Caco-2 (cell line): ENCODE data around the gene MLEC. TPM values are rescaled to one million over a fixed set of nuclear protein-coding genes. Genes with fewer than 3 reads are reported as not detected.
"Not testable (repeated sequence)": the region's sequence is repeated elsewhere in the genome, so short reads cannot be mapped to it uniquely, and the experiment has no call there.

ENCODE experiments used
- BruUV-seq: library from RNA; stranded (reverse); fragments of 400-500 nt; replicated peaks from 2 replicates; lab custom pipeline; 2021; lab: Mats Ljungman, UMichigan
- CTCF ChIA-PET: fragments of 300-600 bp; sonication (Branson Sonifier 250); formaldehyde crosslinking; loops from one replicate; lab custom pipeline; 2022; ENCODE audit warnings: antibody characterized with exemption; lab: Charles Lee
- POLR2A ChIA-PET: fragments of 300-600 bp; sonication (Branson Sonifier 250); formaldehyde crosslinking; loops from one replicate; lab custom pipeline; 2022; ENCODE audit warnings: antibody characterized with exemption; lab: Charles Lee
- DNase-seq, 2 experiments: peaks; one replicate each; pipeline versions ENCODE4 v3.0.0 to v3.0.0-alpha.2; 2020 to 2022
- H3K27me3 ChIP-seq: replicated peaks from 2 replicates; pipeline ENCODE4 v1.6.0; 2011; ENCODE audit warnings: low read length; ENCODE audit not compliant: control insufficient read depth, insufficient read depth
- H3K36me3 ChIP-seq: 2 replicates; pipeline ENCODE4 v1.5.1; 2011; ENCODE audit warnings: low read length; ENCODE audit not compliant: control insufficient read depth, insufficient read depth
- H3K4me1 ChIP-seq: fragments of 250-450 bp; sonication (Bioruptor Pico); 2 replicates; pipeline ENCODE4 v1.5.1; 2020; ENCODE audit warnings: mild to moderate bottlenecking
- H3K4me3 ChIP-seq: 2 replicates; pipeline ENCODE4 v1.5.1; 2011; ENCODE audit warnings: low read depth, mild to moderate bottlenecking, control low read depth, low read length
- H3K9me3 ChIP-seq: fragments of 250-450 bp; sonication (Bioruptor Pico); 2 replicates; pipeline ENCODE4 v1.5.1; 2020; ENCODE audit warnings: mild to moderate bottlenecking, moderate library complexity
- H3K27ac Mint-ChIP-seq: one replicate; pipeline ENCODE4 v1.8.0; 2022; ENCODE audit warnings: mixed read lengths; ENCODE audit not compliant: unreplicated experiment
- H3K27me3 Mint-ChIP-seq: one replicate; pipeline ENCODE4 v1.8.0; 2022; ENCODE audit warnings: mixed read lengths; ENCODE audit not compliant: insufficient read depth, unreplicated experiment
- H3K36me3 Mint-ChIP-seq: one replicate; pipeline ENCODE4 v1.8.0; 2022; ENCODE audit warnings: mild to moderate bottlenecking, mixed read lengths; ENCODE audit not compliant: insufficient read depth, unreplicated experiment
- H3K4me1 Mint-ChIP-seq: one replicate; pipeline ENCODE4 v1.8.0; 2022; ENCODE audit warnings: low read depth, mixed read lengths; ENCODE audit not compliant: unreplicated experiment
- H3K4me3 Mint-ChIP-seq: one replicate; pipeline ENCODE4 v1.8.0; 2022; ENCODE audit warnings: mild to moderate bottlenecking, moderate library complexity, mixed read lengths; ENCODE audit not compliant: unreplicated experiment
- H3K9me3 Mint-ChIP-seq: one replicate; pipeline ENCODE4 v1.8.0; 2022; ENCODE audit warnings: mixed read lengths; ENCODE audit not compliant: unreplicated experiment
- CTCF ChIP-seq, 2 experiments: fragments of 200-600 bp in 1 of 2; IDR thresholded peaks; 1 replicate in 1 of 2; 2 replicates in 1 of 2; pipeline versions ENCODE4 v1.5.1 to v1.8.0; 2011 to 2022; ENCODE audit warnings: antibody characterized with exemption in 1 of 2, control low read depth in 1 of 2, inconsistent platforms in 1 of 2, low read depth in 1 of 2, low read length in 1 of 2, mild to moderate bottlenecking in 1 of 2, moderate library complexity in 1 of 2; ENCODE audit not compliant: insufficient read depth in 1 of 2, severe bottlenecking in 1 of 2, unreplicated experiment in 1 of 2
- intact Hi-C: fragments of 100-400 bp; cut with micrococcal nuclease; formaldehyde crosslinking; loops from one replicate; pipeline ENCODE4 v1.10.0; 2022; ENCODE audit not compliant: unreplicated experiment
- total RNA-seq: library from RNA; stranded (reverse); gene quantifications from 2 replicates; pipeline ENCODE4 v1.2.3, GENCODE V29; 2022

MLEC gene
- total RNA-seq, 1 experiment from 2014 or later = 150 TPM

- Histone ChIP-seq H3K4me3 (no peak overlapping the region), H3K27me3 (no peaks in the 10 kb centered on the region), H3K36me3 (no peaks in the 10 kb centered on the region), H3K9me3 (no peaks in the 10 kb centered on the region), H3K4me1 (no peaks in the 10 kb centered on the region)
- ChIA-PET CTCF (interaction anchor here (1.0 kb wide), 1 partner anchor 88 kb away, joined by 3 read pairs; the partner anchor contains the start of gene POP5), POLR2A (no interaction called here)
- no peaks in the 10 kb centered on the region for H3K27me3 Mint-ChIP-seq
- intact Hi-C loops = no loop called here
- no peak overlapping the region for H3K27ac Mint-ChIP-seq
- no TSS peak for BruUV-seq
- no peaks in the 10 kb centered on the region for H3K9me3 Mint-ChIP-seq
- TF ChIP-seq CTCF (IDR thresholded peaks at IDR 0.05; ENCODE audit: insufficient read depth in 1 of 2, low read depth in 1 of 2, low read length in 1 of 2, severe bottlenecking in 1 of 2, unreplicated experiment in 1 of 2) = no peak
- H3K4me1 Mint-ChIP-seq = no peaks in the 10 kb centered on the region
- no peak overlapping the region for H3K4me3 Mint-ChIP-seq
- DNase-seq = no peak
- H3K36me3 Mint-ChIP-seq = no peaks in the 10 kb centered on the region
Observed at GRCh38 chr12:120668868-120669840, 17.8 kb upstream of the MLEC start.

GRCh38 chr12:120670237-120670636 is 16.7 kb upstream of the MLEC start:
- H3K27ac Mint-ChIP-seq, H3K9me3 ChIP-seq, intact Hi-C loops, H3K4me3 ChIP-seq, POLR2A ChIA-PET, H3K4me1 Mint-ChIP-seq, H3K4me1 ChIP-seq, H3K27me3 ChIP-seq, H3K36me3 Mint-ChIP-seq, H3K27me3 Mint-ChIP-seq, H3K4me3 Mint-ChIP-seq, H3K36me3 ChIP-seq, BruUV-seq, H3K9me3 Mint-ChIP-seq, DNase-seq: not testable (repeated sequence)
- CTCF ChIA-PET = interaction anchor here (2.0 kb wide), 1 partner anchor 21 kb away, joined by 7 read pairs; no protein-coding TSS in a partner anchor

DNA sequence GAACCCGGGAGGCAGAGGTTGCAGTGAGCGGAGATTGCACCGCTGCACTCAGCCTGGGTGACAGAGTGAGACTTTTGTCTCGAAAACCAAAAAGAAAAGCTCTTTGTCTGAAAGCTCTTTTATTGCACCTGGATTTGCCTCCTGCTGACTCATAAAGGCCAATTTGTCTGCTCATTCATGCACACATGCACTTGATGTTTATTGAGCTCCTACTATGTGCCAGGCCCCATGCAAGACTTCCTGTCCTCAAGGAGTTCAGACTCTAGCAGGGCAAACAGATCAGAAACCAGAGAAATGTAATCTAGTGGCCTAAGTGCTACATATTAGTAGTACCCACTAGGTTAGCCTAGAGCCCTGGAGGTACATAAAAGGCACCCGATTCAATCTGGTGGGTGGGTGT is 16.3 kb upstream of the MLEC start:
- ChIA-PET POLR2A (no interaction called here), CTCF (interaction anchor here (2.0 kb wide), 1 partner anchor 22 kb away, joined by 7 read pairs; no protein-coding TSS in a partner anchor)
- Histone ChIP-seq H3K27me3 (no peaks in the 10 kb centered on the region; the same call in 1 of the 2 replicates), H3K36me3 (no peaks in the 10 kb centered on the region), H3K9me3 (no peaks in the 10 kb centered on the region), H3K4me1 (no peaks in the 10 kb centered on the region), H3K4me3 (no peak overlapping the region)
- Mint-ChIP-seq H3K36me3 (no peaks in the 10 kb centered on the region), H3K9me3 (no peaks in the 10 kb centered on the region), H3K27me3 (no peaks in the 10 kb centered on the region), H3K4me1 (no peaks in the 10 kb centered on the region), H3K27ac (no peak overlapping the region), H3K4me3 (no peak overlapping the region)
- intact Hi-C loops = no loop called here
- no peak for DNase-seq
- no peak for TF ChIP-seq CTCF (IDR thresholded peaks at IDR 0.05; ENCODE audit: insufficient read depth in 1 of 2, low read depth in 1 of 2, low read length in 1 of 2, severe bottlenecking in 1 of 2, unreplicated experiment in 1 of 2)
- no TSS peak for BruUV-seq
